ENCODE results near the gene CACNA2D3. TPM values are rescaled to one million over a fixed set of nuclear protein-coding genes. Genes with fewer than 3 reads are reported as not detected.

The CACNA2D3 gene
- total RNA-seq, 1 donor from 2014 or later, result 21.2 TPM

- Histone ChIP-seq H3K27me3 (ENCODE audit: low read depth) (no peaks in the 10 kb centered on the region), H3K9me3 (replicated peaks) (peaks cover 3% of the 10 kb centered on the region), H3K4me3 (no peak overlapping the region), H3K4me1 (no peaks in the 10 kb centered on the region), H3K27ac (replicated peaks) (no peak overlapping the region), H3K36me3 (no peaks in the 10 kb centered on the region)
- TF ChIP-seq CTCF (IDR thresholded peaks at IDR 0.05; ENCODE audit: borderline replicate concordance), result no peak
- DNase-seq, result no peak
- intact Hi-C loops (cut with micrococcal nuclease), result no loop called here
These were observed 393.3 kb downstream of the CACNA2D3 start for GRCh38 chr3:54515441-54516213.

GRCh38 chr3:54517424-54517823 lies 395.1 kb downstream of the CACNA2D3 start:
- Histone ChIP-seq H3K27ac (replicated peaks) (no peak overlapping the region), H3K4me3 (no peak overlapping the region), H3K9me3 (replicated peaks) (peaks cover 20% of the 10 kb centered on the region), H3K4me1 (no peaks in the 10 kb centered on the region), H3K27me3 (ENCODE audit: low read depth) (no peaks in the 10 kb centered on the region), H3K36me3 (no peaks in the 10 kb centered on the region)
- no peak for TF ChIP-seq CTCF (IDR thresholded peaks at IDR 0.05; ENCODE audit: borderline replicate concordance)
- DNase-seq, result no peak
- intact Hi-C loops (cut with micrococcal nuclease), result no loop called here

GRCh38 chr3:54518011-54518675 lies 395.8 kb downstream of the CACNA2D3 start:
- DNase-seq, result no peak
- no peak for TF ChIP-seq CTCF (IDR thresholded peaks at IDR 0.05; ENCODE audit: borderline replicate concordance)
- Histone ChIP-seq H3K36me3 (no peaks in the 10 kb centered on the region), H3K4me3 (no peak overlapping the region), H3K27ac (replicated peaks) (no peak overlapping the region), H3K4me1 (no peaks in the 10 kb centered on the region), H3K27me3 (ENCODE audit: low read depth) (no peaks in the 10 kb centered on the region), H3K9me3 (replicated peaks) (peaks cover 27% of the 10 kb centered on the region)
- intact Hi-C loops (cut with micrococcal nuclease), result no loop called here

GRCh38 chr3:54519493-54519892 lies 397.1 kb downstream of the CACNA2D3 start:
- no peaks in the 10 kb centered on the region for H3K27me3 ChIP-seq (ENCODE audit: low read depth)
- no peak for TF ChIP-seq CTCF (IDR thresholded peaks at IDR 0.05; ENCODE audit: borderline replicate concordance)
- intact Hi-C loops (cut with micrococcal nuclease), result no loop called here
- H3K9me3 ChIP-seq (replicated peaks), result peaks cover 40% of the 10 kb centered on the region
- H3K36me3 ChIP-seq, result no peaks in the 10 kb centered on the region
- no peaks in the 10 kb centered on the region for H3K4me1 ChIP-seq
- H3K27ac ChIP-seq (replicated peaks), result no peak overlapping the region
- no peak for DNase-seq
- no peak overlapping the region for H3K4me3 ChIP-seq

- no peaks in the 10 kb centered on the region for H3K27me3 ChIP-seq (ENCODE audit: low read depth)
- TF ChIP-seq CTCF (IDR thresholded peaks at IDR 0.05; ENCODE audit: borderline replicate concordance), result no peak
- intact Hi-C loops (cut with micrococcal nuclease), result no loop called here
- H3K4me3 ChIP-seq, result no peak overlapping the region
- no peak for DNase-seq
- no peaks in the 10 kb centered on the region for H3K4me1 ChIP-seq
- no peaks in the 10 kb centered on the region for H3K36me3 ChIP-seq
- H3K27ac ChIP-seq (replicated peaks), result no peak overlapping the region
- peaks cover 45% of the 10 kb centered on the region for H3K9me3 ChIP-seq (replicated peaks)
These were observed 397.7 kb downstream of the CACNA2D3 start for GRCh38 chr3:54520060-54520459.
